DMS153 treated with DMSO at 0.1 percent for 48 hours (cell line): ENCODE data around the gene ENTPD7.
"Not testable (repeated sequence)": the region's sequence is repeated elsewhere in the genome, so short reads cannot be mapped to it uniquely, and the experiment has no call there.

Source experiments
- DNase-seq: peaks from one replicate; lab custom pipeline; 2025; ENCODE audit not compliant: unreplicated experiment; lab: John Stamatoyannopoulos, UW

The ENTPD7 gene, protein sequence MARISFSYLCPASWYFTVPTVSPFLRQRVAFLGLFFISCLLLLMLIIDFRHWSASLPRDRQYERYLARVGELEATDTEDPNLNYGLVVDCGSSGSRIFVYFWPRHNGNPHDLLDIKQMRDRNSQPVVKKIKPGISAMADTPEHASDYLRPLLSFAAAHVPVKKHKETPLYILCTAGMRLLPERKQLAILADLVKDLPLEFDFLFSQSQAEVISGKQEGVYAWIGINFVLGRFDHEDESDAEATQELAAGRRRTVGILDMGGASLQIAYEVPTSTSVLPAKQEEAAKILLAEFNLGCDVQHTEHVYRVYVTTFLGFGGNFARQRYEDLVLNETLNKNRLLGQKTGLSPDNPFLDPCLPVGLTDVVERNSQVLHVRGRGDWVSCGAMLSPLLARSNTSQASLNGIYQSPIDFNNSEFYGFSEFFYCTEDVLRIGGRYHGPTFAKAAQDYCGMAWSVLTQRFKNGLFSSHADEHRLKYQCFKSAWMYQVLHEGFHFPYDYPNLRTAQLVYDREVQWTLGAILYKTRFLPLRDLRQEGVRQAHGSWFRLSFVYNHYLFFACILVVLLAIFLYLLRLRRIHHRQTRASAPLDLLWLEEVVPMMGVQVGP

DNA sequence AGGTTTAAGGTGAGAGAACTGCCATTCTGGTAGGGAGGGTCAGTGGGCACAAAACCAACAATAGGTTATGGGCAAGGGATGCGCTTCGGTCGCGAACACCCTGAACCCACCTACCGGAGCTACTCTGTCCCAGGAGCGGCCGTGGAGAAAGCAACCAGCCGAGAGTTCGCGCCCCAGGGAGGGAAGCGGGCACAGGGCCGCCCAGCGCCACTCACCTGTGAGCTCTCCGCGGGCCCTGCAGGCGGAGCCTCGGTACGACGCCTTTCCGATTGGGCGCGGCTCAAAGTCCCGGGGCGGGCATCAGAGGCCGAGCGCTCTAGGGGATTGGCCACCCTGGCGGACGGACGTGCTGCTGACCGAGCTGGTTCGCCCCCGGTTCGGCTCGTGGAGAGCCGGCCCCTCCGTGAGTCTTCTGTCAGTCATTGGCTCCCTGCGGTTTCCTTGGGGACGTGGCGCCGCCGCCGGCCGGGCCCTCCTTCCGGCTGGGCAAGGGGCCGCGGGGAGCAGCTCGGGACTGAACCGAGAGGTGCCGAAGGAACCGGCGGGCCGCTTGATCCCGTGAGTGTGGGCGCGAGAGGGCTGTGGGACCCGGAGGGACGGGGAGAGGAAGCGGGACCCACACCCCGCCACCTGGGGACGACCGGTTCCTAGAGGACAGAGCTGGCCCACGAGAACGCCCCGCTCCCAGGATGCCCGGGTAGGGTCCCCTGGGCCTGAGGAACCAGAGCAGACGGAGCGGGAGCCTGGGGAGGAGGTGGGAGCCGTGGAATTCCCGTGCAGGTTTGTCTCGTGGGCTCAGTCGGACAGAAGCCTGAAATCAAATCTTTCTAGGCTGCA, at the start of gene ENTPD7:
Gene ENTPD7, plus strand, starts transcription at position 479 of the 837 bp plus-strand sequence. CDS start 448 bp downstream, outside the sequence.
- DNase-seq, result peak; percentile 94

DNA sequence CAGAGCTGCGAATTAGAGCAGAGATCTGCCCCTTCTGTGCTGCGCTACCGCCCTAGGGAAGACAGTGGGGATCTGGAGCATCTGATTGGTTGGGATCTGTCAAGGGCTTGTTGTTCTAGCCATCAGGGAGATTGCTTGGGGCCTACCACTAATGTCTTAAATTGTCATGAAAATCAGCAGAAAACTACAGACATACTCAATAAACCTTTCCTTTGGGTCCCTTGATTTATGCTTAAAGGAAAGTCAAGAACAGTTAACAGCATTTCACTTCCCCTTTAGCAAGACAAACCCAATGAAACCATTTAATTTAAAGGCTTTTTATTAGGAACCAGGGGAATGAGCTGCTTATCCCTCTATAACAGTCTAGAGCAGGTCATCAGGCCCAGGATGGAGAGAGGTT, 49.1 kb upstream of the ENTPD7 start:
- no peak for DNase-seq

DNA sequence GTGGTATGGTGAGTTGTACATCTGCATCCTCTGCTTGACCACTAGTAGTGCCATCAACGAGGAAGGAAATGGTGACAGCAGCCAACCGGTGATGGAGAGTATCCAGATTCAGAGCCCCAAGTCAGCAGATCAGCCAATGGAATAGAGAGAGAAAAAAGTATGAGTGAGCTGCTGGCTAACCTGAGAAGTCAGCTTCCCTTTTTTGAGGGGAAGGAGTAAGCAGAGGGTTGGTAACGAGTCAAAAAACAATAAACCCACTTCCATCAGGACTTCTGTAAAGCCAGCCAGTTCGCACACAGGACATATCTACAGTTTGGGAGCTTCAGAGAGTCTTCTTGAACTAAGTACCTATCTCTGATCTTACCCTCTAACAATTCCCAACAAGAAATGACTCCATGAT, 48.0 kb upstream of the ENTPD7 start:
- no peak for DNase-seq

DNA sequence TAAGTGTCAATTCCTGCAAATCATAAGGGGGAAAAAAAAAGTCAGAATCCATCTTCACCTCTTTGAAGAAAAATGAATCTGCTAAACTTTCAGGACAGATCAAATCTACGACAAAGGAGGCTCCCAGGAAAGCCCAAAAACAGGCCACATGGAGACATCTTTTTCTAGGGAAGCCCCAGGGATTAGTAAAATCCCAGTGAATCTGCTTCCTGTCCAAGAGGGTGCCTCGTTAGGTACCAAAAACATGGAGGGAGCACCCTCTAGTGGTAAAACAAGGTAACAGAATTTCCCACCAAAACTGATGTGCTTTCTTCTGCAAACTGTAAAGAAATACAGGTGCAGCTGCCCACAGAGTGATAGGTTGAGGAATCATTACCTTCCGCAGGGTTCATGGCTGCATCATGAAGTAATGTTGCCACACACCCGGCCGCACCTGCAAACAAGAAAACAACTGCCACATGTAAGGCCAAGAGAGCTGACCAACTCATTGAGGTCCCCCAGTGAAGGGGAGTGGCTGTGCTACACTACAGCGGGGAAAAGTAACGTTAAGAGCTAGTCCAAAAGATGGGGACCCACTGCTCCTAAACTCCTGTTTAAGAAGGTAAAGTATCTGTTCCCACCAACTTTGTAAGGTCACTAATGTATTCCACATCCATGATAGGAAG, 47.0 kb upstream of the ENTPD7 start:
- peak; percentile 75 for DNase-seq

DNA sequence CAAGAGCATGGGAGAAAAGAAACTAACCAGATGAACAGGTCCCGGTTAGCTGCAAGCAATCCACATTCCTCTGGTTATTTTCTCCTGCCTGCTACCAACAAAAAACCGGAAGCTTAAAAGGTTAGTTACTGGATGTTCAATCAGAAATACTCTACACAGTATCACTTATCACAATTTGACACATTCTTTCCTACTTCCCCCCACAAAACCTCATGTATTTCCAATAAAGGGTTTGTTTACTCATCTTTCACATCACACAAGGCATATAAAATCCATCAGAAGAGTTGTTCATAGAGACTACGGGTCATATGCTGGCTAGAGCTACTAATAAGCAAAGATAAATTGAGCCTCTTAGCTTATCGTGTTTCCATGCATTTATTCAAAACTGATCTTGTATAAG, 43.9 kb upstream of the ENTPD7 start:
- no peak for DNase-seq

DNA sequence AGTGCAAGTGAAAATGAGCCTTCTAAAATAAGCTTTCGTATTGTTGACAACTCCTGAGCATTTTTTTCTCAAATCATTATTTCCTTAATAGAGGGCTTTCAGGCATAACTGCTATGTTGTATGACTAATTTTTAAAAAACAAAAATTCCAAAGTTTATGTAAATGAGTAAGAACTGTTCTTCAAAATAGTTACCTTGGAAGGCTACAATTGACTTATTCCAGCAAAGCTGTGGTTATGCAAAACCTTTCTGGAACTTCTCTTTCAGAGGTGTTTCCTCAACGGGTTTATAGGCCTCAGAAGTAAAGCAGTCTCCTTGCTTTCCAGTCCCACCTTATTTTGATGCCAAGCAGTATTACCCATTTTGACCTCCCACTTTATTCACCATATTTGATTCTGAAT, 41.6 kb upstream of the ENTPD7 start:
- DNase-seq, result no peak

DNA sequence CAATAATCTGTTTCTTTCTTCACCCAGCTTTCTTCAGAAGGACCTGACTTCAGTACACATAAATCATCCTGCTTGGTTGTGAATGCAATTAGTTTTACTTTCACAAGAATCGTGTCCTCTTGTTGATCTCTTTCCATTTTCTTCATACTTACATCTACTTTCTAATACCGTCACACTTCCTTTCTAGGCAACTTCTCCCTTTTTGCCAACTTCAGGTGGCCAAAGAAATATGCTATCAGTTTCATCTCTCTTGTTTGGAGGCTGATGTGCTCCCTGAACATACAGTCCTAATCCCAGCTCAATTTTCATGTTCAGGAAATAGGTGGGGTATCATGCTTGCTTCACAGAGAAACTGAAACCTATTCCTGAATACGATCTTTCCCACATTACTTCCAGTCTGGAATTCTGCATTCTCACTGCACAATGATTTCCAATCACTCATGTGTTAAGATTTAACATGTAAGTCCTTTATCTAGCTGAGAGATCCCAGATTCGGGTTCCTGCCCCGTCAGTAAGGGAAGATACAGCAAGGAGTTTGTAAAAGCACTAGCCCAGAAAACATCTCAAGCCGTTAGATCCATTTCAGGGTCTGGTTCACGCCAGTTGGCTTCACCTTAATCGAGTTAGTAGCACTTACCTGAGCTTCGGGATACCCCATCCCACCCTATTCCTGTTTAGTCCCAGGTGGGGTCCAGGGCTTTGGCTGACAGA, 40.1 kb upstream of the ENTPD7 start:
- DNase-seq, result no peak

DNA sequence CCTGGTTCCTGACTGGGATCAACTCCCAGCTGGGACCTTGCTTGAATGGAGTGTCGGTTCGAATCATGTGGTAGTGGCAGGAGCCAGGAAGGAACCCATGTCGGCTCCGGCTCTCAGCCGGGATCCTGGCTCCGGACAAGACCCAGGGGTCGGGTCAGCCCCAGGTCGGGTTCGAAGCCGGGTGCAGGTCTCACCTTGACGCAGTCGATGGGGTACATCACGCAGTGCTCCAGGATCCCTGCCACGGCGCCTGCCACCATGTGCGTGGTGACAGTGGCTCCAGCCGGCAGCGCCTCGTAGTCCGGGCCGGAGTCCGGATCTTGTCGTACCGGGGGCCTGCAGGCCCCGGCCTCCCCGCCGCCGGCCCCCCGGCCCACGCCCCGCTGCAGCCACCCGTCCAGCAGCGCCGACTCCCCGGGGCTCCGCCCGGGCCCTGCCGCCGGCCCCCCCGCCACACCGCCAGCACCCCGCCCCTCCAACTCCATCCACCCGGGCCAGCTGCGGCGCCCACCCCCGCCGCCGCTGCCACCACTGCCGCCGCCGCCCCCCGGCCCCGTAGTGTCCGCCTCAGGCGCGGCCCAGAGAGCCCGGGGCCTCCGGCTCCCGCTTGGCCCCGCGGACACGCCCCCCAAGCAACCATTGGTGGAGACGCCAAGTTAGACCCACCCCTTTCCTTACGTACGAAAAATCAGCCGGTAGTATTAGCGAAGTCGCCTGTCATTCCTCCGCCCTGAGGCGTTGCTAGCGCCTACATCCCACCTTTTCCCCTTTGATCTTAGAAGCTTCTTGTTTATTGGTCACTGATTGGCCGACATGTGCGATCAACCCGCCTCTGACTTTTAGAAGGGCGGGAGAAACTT, 39.2 kb upstream of the ENTPD7 start, which contains the start of gene SLC25A28:
Gene SLC25A28, minus strand, starts transcription at position 589 of the 860 bp plus-strand sequence. Its CDS starts 104 bp downstream, at position 485.
- peak; percentile 98 for DNase-seq

DNA sequence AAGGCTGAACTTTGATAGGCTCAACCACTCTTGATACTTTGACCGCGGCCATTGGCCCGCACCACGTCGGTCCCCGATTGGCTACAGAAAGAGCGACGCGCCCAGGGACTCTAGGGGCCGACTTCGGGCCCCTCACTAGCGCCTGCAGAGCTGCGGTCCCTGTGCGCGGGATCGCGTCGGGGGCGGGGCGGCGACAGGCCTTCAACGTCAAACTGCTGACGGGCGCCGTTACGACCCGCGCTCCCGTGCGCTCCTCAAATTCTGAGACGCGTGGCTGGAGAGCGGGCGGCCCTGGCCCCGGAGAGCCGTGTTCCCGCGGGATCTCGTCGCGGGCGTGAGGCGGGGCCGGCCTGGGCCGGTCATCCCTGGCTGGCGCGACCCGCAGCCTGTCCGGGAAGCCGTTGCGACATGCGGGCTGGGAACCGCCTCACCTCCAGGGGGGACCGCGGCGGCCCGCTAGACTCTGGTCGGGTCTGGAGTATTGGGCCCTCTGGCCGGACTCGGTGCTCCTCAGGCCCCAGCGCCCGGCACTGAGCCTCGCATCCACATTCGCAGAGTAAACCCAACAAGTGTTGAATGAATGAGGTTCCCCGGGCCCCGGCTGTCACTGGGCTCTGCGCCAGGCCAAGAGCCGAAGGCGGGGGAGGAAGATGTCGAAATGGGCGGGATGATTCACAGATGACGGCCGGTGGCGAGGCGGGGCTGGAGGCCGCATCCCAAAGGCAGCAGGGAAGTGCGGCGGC, 38.4 kb upstream of the ENTPD7 start:
- peak; percentile 71 for DNase-seq

DNA sequence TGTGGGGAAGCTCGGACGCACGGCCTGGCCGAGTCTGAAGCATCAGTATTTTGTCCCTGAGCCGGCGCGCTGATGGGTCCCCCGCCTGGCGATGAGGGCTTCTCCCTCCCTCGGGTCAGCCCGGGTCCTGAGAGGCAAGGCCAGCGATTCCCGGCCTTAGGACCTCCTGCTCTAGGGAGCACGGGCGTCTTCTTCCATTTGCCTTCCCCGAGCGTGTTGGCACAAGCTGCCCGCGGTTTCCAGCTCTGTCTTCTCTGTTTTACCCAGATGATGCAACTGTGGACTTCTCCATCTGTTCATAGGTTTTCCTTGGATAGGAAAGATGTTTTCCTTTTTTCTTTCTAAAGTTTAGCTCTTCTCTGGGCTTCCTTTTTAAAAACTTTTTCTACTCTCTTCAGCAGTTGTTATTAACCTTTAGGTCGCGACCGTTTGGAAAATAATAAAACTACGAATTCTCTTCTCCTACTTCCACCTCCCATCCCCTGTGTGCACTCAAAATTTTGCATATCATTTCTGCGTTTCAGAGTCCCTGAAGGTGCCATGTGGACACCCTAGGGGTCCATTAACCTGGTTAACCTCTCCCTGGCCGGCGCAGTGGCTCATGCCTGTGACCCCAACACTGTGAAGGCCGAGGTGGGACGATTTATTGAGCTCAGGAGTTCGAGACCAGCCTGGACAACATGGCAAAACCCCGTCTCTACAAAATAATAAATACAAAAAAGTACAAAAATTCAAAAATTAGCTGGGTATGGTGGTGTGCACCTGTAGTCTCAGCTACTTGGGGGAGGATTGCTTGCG, 37.7 kb upstream of the ENTPD7 start:
- DNase-seq, result no peak

DNA sequence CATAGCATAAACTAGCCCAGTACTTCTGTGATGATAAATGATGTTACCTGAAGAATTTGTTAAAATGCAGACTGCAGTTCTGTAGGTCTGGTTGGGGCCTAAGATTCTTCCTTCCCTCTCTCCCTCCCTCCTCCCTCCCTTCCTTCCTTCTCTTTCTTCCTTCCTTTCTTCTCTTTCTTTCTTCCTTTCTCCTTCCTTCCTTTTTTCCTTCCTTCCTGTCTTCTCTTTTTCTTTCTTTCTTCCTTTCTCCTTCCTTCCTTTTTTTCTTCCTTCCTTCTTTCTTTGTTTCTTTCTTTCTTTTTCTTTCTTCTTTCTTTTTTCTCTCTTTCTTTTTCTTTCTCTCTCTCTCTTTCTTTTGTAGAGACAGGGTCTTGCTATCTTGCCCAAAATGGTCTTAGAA, 35.4 kb upstream of the ENTPD7 start:
- DNase-seq, result no peak

DNA sequence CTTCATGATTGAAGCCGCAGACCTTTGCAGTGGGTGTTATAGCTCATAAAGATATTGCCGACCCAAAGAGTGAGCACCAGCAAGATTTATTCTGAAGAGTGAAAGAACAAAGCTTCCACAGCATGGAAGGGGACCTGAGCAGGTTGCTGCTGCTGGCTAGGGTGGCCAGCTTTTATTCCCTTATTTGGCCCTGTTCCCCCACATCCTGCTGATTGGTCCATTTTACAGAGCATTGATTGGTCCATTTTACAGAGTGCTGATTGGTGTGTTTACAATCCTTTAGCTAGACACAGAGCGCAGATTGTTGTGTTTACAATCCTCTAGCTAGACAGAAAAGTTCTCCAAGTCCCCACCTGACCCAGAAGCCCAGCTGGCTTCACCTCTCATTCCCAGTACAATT, 34.2 kb upstream of the ENTPD7 start:
- not testable (repeated sequence) for DNase-seq

DNA sequence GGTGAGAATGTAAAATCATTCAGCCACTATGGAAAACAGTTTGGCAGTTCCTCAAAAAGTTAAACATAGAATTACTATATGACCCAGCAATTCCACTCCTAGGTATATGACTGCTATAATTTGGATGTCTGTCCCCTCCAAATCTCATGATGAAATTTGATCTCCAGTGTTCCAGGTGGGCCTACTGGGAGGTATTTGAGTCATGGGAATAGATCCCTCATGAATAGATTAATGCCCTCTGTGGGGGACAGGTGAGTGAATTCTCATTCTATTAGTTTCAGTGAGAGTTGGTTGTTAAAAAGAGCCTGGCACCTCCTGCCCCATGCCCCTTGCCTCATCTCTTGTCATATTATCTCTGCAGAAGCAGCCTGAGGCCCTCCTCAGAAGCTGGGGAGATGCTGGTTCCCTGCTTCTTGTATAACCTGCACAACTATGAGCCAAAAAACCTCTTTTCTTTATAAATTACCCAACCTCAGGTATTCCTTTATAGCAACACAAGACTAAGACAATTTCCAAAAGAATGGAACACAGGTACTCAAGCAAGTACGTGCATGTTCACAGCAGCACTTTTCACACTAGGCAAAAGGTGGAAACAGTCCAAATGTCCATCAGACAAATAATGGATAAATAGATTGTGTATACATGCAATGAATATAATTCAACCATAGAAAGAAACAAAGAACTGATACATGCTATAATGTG, 30.2 kb upstream of the ENTPD7 start:
- no peak for DNase-seq

DNA sequence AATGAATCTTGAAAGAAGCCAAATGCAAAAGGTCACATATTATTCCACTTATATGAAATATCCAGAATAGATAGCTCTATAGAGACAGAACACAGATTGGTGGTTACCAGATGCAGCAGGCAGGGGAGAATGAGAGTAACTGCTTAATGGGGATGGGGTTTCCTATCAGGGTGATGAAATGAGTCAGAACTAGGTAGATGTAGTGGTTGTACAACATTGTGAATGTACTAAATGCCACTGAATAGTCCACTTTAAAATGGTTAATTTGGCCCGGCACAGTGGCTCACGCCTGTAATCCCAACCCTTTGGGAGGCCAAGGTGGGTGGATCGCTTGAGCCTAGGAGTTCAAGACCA, 29.7 kb upstream of the ENTPD7 start:
- DNase-seq, result no peak

DNA sequence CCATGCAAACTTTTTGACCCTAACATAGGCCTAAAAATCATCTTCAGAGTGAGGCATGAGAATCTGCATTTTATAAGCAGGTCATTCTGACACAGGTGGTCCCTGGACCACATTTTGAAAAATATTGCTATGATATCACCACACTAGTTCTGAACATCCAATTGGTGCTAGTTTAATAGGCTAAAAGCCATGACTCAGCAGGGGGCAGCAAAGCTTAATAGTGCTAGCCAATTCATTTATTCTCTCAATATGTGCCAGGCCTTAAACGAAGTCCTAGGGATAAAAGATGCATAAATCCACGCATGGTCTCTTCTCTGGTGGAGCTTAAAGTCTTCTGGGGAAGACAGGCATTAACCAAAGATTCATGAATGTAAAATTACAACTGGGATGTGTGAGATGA, 28.9 kb upstream of the ENTPD7 start:
- no peak for DNase-seq

DNA sequence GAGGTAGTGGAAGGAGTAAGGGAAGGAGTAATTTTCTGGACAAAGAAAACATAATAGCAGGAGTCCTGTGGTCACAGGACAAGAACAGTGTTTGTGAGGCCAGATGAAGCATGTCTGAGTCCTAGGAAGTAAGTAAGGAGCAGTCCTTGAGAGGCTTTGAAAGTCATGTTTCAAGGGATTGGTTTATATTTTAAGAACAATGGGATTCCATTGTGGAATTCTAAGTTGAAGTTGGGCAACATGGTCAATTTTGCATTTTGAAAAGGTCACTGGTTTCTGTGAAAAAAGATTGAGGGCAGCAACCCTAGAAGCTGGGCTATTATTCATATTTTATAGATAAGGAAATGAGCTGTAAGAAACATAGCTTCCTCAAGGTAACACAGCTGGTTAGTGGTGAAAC, 28.3 kb upstream of the ENTPD7 start:
- no peak for DNase-seq

DNA sequence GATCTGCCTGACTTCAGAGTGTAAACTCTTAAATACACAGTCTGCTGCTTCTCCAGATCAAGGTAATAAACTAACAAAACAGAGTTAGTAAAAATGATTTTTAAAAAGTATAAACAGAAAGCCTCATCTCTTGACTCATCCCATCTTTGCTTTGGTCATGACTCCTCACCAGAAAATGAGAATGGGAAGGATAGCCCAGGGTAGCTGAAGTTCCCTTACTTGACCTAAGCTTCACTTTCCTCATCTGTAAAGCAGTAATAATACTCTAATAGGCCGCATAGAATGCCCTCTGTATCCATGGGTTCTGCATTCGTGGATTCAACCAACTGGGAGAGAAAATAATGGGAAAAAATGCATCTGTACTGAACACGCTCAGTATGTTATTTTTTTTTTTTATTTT, 27.8 kb upstream of the ENTPD7 start:
- DNase-seq, result no peak

DNA sequence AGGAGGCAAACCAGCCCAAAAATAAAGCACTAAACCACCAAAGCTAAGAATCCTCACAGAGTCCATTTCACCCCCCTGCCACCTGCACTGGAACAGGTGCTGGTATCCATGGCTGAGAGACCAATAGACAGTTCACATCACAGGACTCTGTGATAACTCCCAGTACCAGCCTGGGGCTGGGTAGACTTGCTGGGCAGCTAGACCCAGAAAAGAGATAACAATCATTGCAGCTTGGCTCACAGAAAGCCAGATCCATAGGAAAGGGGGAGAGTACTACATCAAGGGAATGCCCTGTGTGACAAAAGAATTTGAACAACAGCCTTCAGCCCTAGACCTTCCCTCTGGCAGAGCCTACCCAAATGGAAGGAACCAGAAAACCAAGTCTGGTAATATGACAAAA, 25.5 kb upstream of the ENTPD7 start:
- DNase-seq, result no peak
